22Rv1 (cell line): ENCODE data around the gene DCUN1D4.

ENCODE experiments used
- ZFX ChIP-seq: fragments of 450-650 bp; IDR thresholded peaks from 2 replicates; pipeline ENCODE4 v1.6.1; 2017; ENCODE audit warnings: antibody characterized with exemption, borderline replicate concordance
- TF ChIP-seq, protein P1 (sequence below): fragments of 450-650 bp; IDR thresholded peaks from 2 replicates; pipeline ENCODE4 v1.5.1; 2017; ENCODE audit warnings: mild to moderate bottlenecking

DNA sequence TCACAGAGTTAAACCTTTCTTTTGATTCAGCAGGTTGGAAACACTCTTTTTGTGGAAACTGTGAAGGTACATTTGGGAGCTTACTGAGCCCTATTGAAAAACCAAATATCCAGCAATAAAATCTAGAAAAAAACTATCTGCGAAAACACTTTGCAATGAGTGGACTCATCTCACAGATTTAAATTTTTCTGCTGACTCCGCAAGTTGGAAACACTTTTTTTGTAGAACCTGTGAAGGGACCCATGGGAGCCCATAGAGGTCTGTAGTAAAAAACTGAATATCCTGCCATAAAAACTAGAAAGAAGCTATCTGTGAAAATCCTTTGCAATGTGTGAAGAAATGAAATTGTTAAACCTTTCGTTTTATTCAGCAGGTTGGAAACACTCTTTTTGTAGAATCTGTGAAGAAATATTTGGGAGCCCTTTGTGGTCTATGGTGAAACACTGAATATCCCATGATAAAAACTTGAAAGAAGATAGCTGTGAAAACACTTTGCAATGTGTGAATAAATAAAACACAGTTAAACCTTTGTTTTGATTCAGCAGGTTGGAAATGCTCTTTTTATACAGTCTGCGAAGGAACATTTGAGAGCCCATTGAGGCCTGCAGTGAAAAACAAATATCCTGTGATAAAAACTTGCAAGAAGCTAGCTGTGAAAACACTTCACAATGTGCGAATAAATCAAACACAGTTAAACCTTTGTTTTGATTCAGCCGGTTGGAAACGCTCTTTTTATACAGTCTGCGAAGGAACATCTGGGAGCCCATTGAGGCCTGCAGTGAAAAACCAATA lies 22.3 kb upstream of the DCUN1D4 start:
- TF ChIP-seq, protein P1, sequence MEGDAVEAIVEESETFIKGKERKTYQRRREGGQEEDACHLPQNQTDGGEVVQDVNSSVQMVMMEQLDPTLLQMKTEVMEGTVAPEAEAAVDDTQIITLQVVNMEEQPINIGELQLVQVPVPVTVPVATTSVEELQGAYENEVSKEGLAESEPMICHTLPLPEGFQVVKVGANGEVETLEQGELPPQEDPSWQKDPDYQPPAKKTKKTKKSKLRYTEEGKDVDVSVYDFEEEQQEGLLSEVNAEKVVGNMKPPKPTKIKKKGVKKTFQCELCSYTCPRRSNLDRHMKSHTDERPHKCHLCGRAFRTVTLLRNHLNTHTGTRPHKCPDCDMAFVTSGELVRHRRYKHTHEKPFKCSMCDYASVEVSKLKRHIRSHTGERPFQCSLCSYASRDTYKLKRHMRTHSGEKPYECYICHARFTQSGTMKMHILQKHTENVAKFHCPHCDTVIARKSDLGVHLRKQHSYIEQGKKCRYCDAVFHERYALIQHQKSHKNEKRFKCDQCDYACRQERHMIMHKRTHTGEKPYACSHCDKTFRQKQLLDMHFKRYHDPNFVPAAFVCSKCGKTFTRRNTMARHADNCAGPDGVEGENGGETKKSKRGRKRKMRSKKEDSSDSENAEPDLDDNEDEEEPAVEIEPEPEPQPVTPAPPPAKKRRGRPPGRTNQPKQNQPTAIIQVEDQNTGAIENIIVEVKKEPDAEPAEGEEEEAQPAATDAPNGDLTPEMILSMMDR, result no peak
- no peak for TF ChIP-seq ZFX
